Measurements from ENCODE around the gene AKR7A3. TPM values are rescaled to one million over a fixed set of nuclear protein-coding genes. Genes with fewer than 3 reads are reported as not detected.
A peak's percentile ranks its signal among the peaks of the same experiment; 100 is the strongest.
"Not testable (repeated sequence)": the region's sequence is repeated elsewhere in the genome, so short reads cannot be mapped to it uniquely, and the experiment has no call there.

Gene AKR7A3
- total RNA-seq, 1 donor from 2014 or later = 0.19 TPM

- no peak for DNase-seq (ENCODE audit: low read depth)
Observed at GRCh38 chr1:19294638-19295037, 6.1 kb upstream of the AKR7A3 start.

- no peak for DNase-seq (ENCODE audit: low read depth)
Observed at GRCh38 chr1:19289244-19289643, 674 bp upstream of the AKR7A3 start.

- DNase-seq (ENCODE audit: low read depth) = no peak
Observed at GRCh38 chr1:19287436-19288185, 959 bp downstream of the AKR7A3 start.

GRCh38 chr1:19285807-19286206 is 2.8 kb downstream of the AKR7A3 start:
- not testable (repeated sequence) for DNase-seq (ENCODE audit: low read depth)

GRCh38 chr1:19285366-19285765 is 3.2 kb downstream of the AKR7A3 start:
- not testable (repeated sequence) for DNase-seq (ENCODE audit: low read depth)

GRCh38 chr1:19284881-19285280 is 3.7 kb downstream of the AKR7A3 start:
- no peak for DNase-seq (ENCODE audit: low read depth)

GRCh38 chr1:19283891-19284290 is 4.7 kb downstream of the AKR7A3 start:
- no peak for DNase-seq (ENCODE audit: low read depth)

GRCh38 chr1:19274636-19275035 is 13.9 kb downstream of the AKR7A3 start:
- no peak for DNase-seq (ENCODE audit: low read depth)

- not testable (repeated sequence) for DNase-seq (ENCODE audit: low read depth)
Observed at GRCh38 chr1:19273844-19274531, 14.6 kb downstream of the AKR7A3 start.

- no peak for DNase-seq (ENCODE audit: low read depth)
Observed at GRCh38 chr1:19273106-19273843, 15.3 kb downstream of the AKR7A3 start.

GRCh38 chr1:19272064-19272463 is 16.5 kb downstream of the AKR7A3 start:
- DNase-seq (ENCODE audit: low read depth) = no peak

GRCh38 chr1:19270343-19270730 is 18.2 kb downstream of the AKR7A3 start:
- not testable (repeated sequence) for DNase-seq (ENCODE audit: low read depth)

- DNase-seq (ENCODE audit: low read depth) = not testable (repeated sequence)
Observed at GRCh38 chr1:19269427-19270342, 18.9 kb downstream of the AKR7A3 start.

- DNase-seq (ENCODE audit: low read depth) = no peak
Observed at GRCh38 chr1:19268445-19268844, 20.1 kb downstream of the AKR7A3 start.

GRCh38 chr1:19262744-19263143 is 25.8 kb downstream of the AKR7A3 start:
- no peak for DNase-seq (ENCODE audit: low read depth)

GRCh38 chr1:19262047-19262446 is 26.5 kb downstream of the AKR7A3 start:
- no peak for DNase-seq (ENCODE audit: low read depth)

GRCh38 chr1:19260211-19261138 is 28.1 kb downstream of the AKR7A3 start:
- peak; percentile 96 for DNase-seq (ENCODE audit: low read depth)

GRCh38 chr1:19258353-19258752 is 30.2 kb downstream of the AKR7A3 start:
- no peak for DNase-seq (ENCODE audit: low read depth)

- peak; percentile 24 for DNase-seq (ENCODE audit: low read depth)
Observed at GRCh38 chr1:19257178-19257914, 31.2 kb downstream of the AKR7A3 start.

Data from myocyte (in vitro differentiated cells).